Thyroid gland (tissue), 4 donors: ENCODE data around the gene SETD1A.

ENCODE experiments used
- CTCF ChIP-seq, 6 experiments: fragments of 200-600 bp in 3 of 6; fragments of 450-650 bp in 3 of 6; sonication (generic) in 3 of 6; IDR thresholded peaks; one replicate each; pipeline ENCODE4 v1.5.1; 2016 to 2019; ENCODE audit warnings: antibody characterized with exemption in 6 of 6, mild to moderate bottlenecking in 2 of 6, inconsistent platforms in 1 of 6, moderate library complexity in 1 of 6
- POLR2A ChIP-seq, 2 donors: fragments of 450-650 bp; IDR thresholded peaks; one replicate each; pipeline ENCODE4 v1.6.1; 2017; ENCODE audit warnings: antibody characterized with exemption in 2 of 2, mild to moderate bottlenecking in 2 of 2, moderate library complexity in 1 of 2

GRCh38 chr16:31004658-31005057 lies 47.1 kb downstream of the SETD1A start:
- TF ChIP-seq CTCF (IDR thresholded peaks at IDR 0.05) (no peak), POLR2A (IDR thresholded peaks at IDR 0.05) (no peak)
